Body of pancreas (tissue), 4 donors: ENCODE results near the gene CMTM7. TPM values are rescaled to one million over a fixed set of nuclear protein-coding genes. Genes with fewer than 3 reads are reported as not detected.
"Not testable (repeated sequence)": the region's sequence is repeated elsewhere in the genome, so short reads cannot be mapped to it uniquely, and the experiment has no call there.

ENCODE experiments used
- ATAC-seq: fragments of 150-250 bp; one replicate; pipeline ENCODE4 v1.9.1; 2016
- DNase-seq, 4 donors: peaks; one replicate each; pipeline ENCODE4 v3.0.0-alpha.2; 2019
- H3K27ac ChIP-seq, 4 donors: fragments of 200-600 bp; sonication (generic); 1 replicate in 3 of 4; 2 replicates in 1 of 4; pipeline versions ENCODE4 v1.5.1 to v1.6.1; 2016 to 2019; ENCODE audit warnings: mild to moderate bottlenecking in 1 of 4, mixed read lengths in 1 of 4, moderate library complexity in 1 of 4
- H3K27me3 ChIP-seq, 2 donors: fragments of 200-600 bp; sonication (generic); one replicate each; pipeline ENCODE4 v1.6.0; 2016; ENCODE audit warnings: mild to moderate bottlenecking in 1 of 2
- H3K36me3 ChIP-seq, 2 donors: fragments of 200-600 bp; sonication (generic); replicated peaks in 1 of 2; 2 replicates each; pipeline ENCODE4 v1.5.1; 2016; ENCODE audit warnings: low read depth in 2 of 2; ENCODE audit not compliant: insufficient read depth in 1 of 2
- H3K4me1 ChIP-seq: fragments of 200-600 bp; sonication (generic); one replicate; pipeline ENCODE4 v1.6.0; 2016
- H3K4me3 ChIP-seq, 2 donors: fragments of 200-600 bp; sonication (generic); 1 replicate in 1 of 2; 2 replicates in 1 of 2; pipeline ENCODE4 v1.5.1; 2016 to 2019
- H3K9me3 ChIP-seq, 3 donors: fragments of 200-600 bp; sonication (generic); 1 replicate in 2 of 3; 2 replicates in 1 of 3; pipeline ENCODE4 v1.5.1; 2016
- CTCF ChIP-seq, 7 experiments: fragments of 450-650 bp in 4 of 7; fragments of 200-600 bp in 3 of 7; sonication (generic) in 3 of 7; IDR thresholded peaks; one replicate each; pipeline ENCODE4 v1.5.1; 2016 to 2019; ENCODE audit warnings: antibody characterized with exemption in 7 of 7
- POLR2A ChIP-seq, 3 donors: fragments of 450-650 bp; IDR thresholded peaks; one replicate each; pipeline ENCODE4 v1.6.1; 2016; ENCODE audit warnings: antibody characterized with exemption in 3 of 3, mild to moderate bottlenecking in 2 of 3
- WGBS, 2 donors: methylation state at CpG; one replicate each; pipeline ENCODE4 v1.1.5; 2017; 5-methylcytosine and 5-hydroxymethylcytosine counted together
- intact Hi-C: fragments of 100-400 bp; cut with DNase I; formaldehyde crosslinking; loops from one replicate; pipeline ENCODE4 v1.15.1; 2023
- total RNA-seq, 2 donors: library from RNA; depleted of rRNA; stranded (reverse); fragments of >200 nt; gene quantifications; one replicate each; pipeline ENCODE4 v1.1.0, GENCODE V29; 2016

CMTM7 gene
- total RNA-seq, 2 donors from 2014 or later = 23.3 to 51.1 TPM

GRCh38 chr3:32379831-32380500 is 11.7 kb upstream of the CMTM7 start:
- no peak overlapping the region for H3K4me3 ChIP-seq
- H3K9me3 ChIP-seq = no peaks in the 10 kb centered on the region
- ATAC-seq (no peak), DNase-seq (no peak)
- WGBS, 2 donors = 70 to 80% methylated on average over 10 of the region's 10 CpGs
- no peak overlapping the region for H3K27ac ChIP-seq
- TF ChIP-seq POLR2A (IDR thresholded peaks at IDR 0.05) = no peak
- no peak for TF ChIP-seq CTCF (IDR thresholded peaks at IDR 0.05)
- no peaks in the 10 kb centered on the region for H3K4me1 ChIP-seq
- H3K36me3 ChIP-seq = no peaks in the 10 kb centered on the region
- intact Hi-C loops = loop anchor here (5.0 kb wide), 1 partner anchor 87 kb away; no protein-coding TSS in a partner anchor
- no peaks in the 10 kb centered on the region for H3K27me3 ChIP-seq

- Histone ChIP-seq H3K4me1 (no peaks in the 10 kb centered on the region), H3K9me3 (no peaks in the 10 kb centered on the region), H3K36me3 (no peaks in the 10 kb centered on the region), H3K4me3 (no peak overlapping the region), H3K27ac (no peak overlapping the region), H3K27me3 (no peaks in the 10 kb centered on the region)
- ATAC-seq (no peak), DNase-seq (no peak)
- intact Hi-C loops = no loop called here
- TF ChIP-seq POLR2A (IDR thresholded peaks at IDR 0.05) (no peak), CTCF (IDR thresholded peaks at IDR 0.05) (no peak)
- WGBS, 2 donors = 87 to 92% methylated on average over 7 of the region's 7 CpGs
Measured at GRCh38 chr3:32381922-32382321, 9.7 kb upstream of the CMTM7 start.

GRCh38 chr3:32383136-32383711 is 8.4 kb upstream of the CMTM7 start:
- intact Hi-C loops = no loop called here
- H3K4me1 ChIP-seq = no peaks in the 10 kb centered on the region
- ATAC-seq (no peak), DNase-seq (no peak)
- H3K4me3 ChIP-seq = no peak overlapping the region
- no peak overlapping the region for H3K27ac ChIP-seq
- H3K36me3 ChIP-seq = no peaks in the 10 kb centered on the region
- H3K27me3 ChIP-seq = no peaks in the 10 kb centered on the region
- TF ChIP-seq POLR2A (IDR thresholded peaks at IDR 0.05) (no peak), CTCF (IDR thresholded peaks at IDR 0.05) (no peak)
- H3K9me3 ChIP-seq = no peaks in the 10 kb centered on the region
- 64 to 80% methylated on average over 2 of the region's 2 CpGs for WGBS, 2 donors

- no peak overlapping the region for H3K27ac ChIP-seq
- WGBS, 2 donors = 30 to 43% methylated on average over 5 of the region's 5 CpGs
- TF ChIP-seq POLR2A (IDR thresholded peaks at IDR 0.05) (no peak), CTCF (IDR thresholded peaks at IDR 0.05) (no peak)
- H3K4me3 ChIP-seq = no peak overlapping the region
- H3K9me3 ChIP-seq = no peaks in the 10 kb centered on the region
- H3K4me1 ChIP-seq = no peaks in the 10 kb centered on the region
- intact Hi-C loops = no loop called here
- H3K27me3 ChIP-seq = no peaks in the 10 kb centered on the region
- ATAC-seq (no peak), DNase-seq (peak in 1 of 4 donors; percentile 40)
- H3K36me3 ChIP-seq = no peaks in the 10 kb centered on the region
Measured at GRCh38 chr3:32384938-32385337, 6.7 kb upstream of the CMTM7 start.

- Histone ChIP-seq H3K36me3 (no peaks in the 10 kb centered on the region), H3K4me3 (no peak overlapping the region), H3K4me1 (peaks cover 10% of the 10 kb centered on the region), H3K9me3 (no peaks in the 10 kb centered on the region), H3K27ac (no peak overlapping the region), H3K27me3 (no peaks in the 10 kb centered on the region)
- ATAC-seq = no peak
- no peak for DNase-seq
- 74 to 88% methylated on average over 2 of the region's 2 CpGs for WGBS, 2 donors
- TF ChIP-seq CTCF (IDR thresholded peaks at IDR 0.05) (no peak), POLR2A (IDR thresholded peaks at IDR 0.05) (no peak)
- intact Hi-C loops = no loop called here
Measured at GRCh38 chr3:32387512-32387911, 4.1 kb upstream of the CMTM7 start.

- intact Hi-C loops, H3K9me3 ChIP-seq, ATAC-seq, H3K27ac ChIP-seq, H3K4me3 ChIP-seq, H3K36me3 ChIP-seq, DNase-seq, H3K27me3 ChIP-seq: not testable (repeated sequence)
- 81 to 86% methylated on average over 2 of the region's 2 CpGs for WGBS, 2 donors
- H3K4me1 ChIP-seq = peaks cover 10% of the 10 kb centered on the region
Measured at GRCh38 chr3:32389577-32389976, 2.1 kb upstream of the CMTM7 start.
